GM12865 (cell line): Measurements from ENCODE around the gene PTH2.

Experiments used
- DNase-seq: peaks from one replicate; pipeline ENCODE4 v3.0.0; 2010; ENCODE audit warnings: low read depth
- H3K4me3 ChIP-seq: 2 replicates; pipeline ENCODE4 v1.5.1; 2011; ENCODE audit warnings: mild to moderate bottlenecking, low read depth, low read length, control low read depth
- CTCF ChIP-seq: IDR thresholded peaks from 2 replicates; pipeline ENCODE4 v1.5.1; 2011; ENCODE audit warnings: low read length, control low read depth, low read depth, inconsistent platforms; ENCODE audit not compliant: insufficient read depth; ENCODE audit errors: missing control alignments

PTH2 gene

GRCh38 chr19:49430678-49431329, 7.6 kb upstream of the PTH2 start:
- peak; percentile 38 for TF ChIP-seq CTCF
- H3K4me3 ChIP-seq, result no peak overlapping the region
- no peak for DNase-seq

- H3K4me3 ChIP-seq, result no peak overlapping the region
- TF ChIP-seq CTCF, result no peak
- no peak for DNase-seq
Observed at GRCh38 chr19:49430172-49430677, 7.0 kb upstream of the PTH2 start.

GRCh38 chr19:49428547-49429451, 5.6 kb upstream of the PTH2 start:
- H3K4me3 ChIP-seq, result no peak overlapping the region
- DNase-seq, result no peak
- no peak for TF ChIP-seq CTCF

DNA sequence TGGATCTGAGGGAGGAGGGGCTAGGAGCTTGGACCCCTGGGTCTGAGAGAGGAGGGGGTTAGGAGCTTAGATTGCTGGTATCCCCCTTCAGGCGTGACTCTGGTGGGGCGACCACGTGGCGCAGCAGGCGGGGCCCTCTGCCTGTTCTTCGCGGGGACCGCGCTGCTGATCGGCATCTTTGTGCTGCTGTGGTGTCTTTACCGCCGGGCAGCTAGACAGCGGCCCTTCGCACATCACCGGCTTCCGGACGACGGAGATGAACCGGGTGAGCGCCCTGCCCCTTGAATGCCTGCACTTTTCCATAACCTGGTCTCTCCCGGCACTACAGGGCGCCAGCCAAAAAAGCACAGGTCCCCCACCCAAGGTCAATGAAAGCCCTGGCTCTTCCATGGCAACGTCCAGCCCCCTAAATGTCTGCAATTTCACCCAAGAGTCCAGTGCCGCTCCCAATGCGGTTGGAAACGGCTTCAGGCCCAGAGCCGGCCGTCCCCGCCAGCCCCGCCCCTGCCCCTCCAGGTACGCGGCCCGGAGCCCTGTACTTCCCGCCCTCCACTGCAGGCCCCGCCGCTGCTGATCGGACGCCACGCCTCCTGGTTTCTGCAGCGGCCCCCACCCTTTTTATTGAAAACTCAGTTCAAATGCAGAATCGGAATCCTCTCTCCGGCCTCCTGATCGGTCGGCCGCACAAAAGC, 4.8 kb upstream of the PTH2 start:
- DNase-seq, result no peak
- H3K4me3 ChIP-seq, result no peak overlapping the region
- TF ChIP-seq CTCF, result no peak

DNA sequence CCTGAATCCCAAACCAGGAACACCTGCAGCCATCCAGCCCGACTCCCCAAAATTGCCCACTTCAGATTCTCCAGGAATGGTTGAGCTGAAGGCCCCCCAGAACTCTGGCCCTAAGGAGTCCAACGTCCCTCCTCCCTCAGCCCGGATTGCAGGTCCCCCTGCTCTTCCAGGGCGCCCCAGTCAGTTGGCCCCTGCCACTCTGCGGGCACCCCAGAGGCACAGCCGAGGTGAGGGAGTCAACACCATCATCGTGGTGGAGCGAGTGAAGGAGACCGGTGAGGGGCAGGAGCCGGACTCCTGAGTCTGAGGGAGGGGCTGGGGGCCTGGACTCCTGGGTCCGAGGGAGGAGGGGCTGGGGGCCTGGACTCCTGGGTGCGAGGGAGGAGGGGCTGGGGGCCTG, 4.1 kb upstream of the PTH2 start:
- DNase-seq, result no peak
- no peak overlapping the region for H3K4me3 ChIP-seq
- TF ChIP-seq CTCF, result no peak

DNA sequence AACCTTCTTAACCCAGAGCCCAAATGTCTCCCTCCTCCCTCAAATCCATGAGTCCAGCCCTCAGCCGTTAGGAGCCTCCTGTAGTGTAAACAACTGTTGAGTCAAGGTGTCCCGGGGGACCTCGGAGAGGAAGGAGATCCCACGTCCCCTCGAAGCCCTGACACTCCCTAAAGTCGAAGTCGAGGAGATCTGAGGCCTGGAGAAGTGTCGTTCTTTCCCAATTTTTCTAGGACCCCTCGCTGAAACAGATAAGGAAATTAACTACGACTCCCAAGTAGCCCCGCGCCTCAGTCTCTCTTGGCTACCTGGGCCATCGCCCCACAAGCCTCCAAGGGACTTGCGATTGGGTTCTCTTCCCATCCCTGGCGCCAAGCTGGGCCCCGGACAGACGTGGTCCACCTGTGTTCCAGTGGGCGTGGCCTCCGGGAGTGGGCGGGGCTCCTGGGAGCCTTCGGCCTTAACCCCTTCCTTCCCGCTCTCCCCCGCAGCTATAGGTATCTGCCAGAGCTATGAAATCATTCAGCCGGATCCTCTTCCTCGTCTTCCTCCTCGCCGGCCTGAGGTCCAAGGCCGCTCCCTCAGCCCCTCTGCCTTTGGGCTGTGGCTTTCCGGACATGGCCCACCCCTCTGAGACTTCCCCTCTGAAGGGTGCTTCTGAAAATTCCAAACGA, 2.8 kb upstream of the PTH2 start:
- DNase-seq, result no peak
- H3K4me3 ChIP-seq, result no peak overlapping the region
- TF ChIP-seq CTCF, result no peak
